ENCODE data around the gene ELMO1.
A peak's percentile ranks its signal among the peaks of the same experiment; 100 is the strongest.

Gene ELMO1

DNA sequence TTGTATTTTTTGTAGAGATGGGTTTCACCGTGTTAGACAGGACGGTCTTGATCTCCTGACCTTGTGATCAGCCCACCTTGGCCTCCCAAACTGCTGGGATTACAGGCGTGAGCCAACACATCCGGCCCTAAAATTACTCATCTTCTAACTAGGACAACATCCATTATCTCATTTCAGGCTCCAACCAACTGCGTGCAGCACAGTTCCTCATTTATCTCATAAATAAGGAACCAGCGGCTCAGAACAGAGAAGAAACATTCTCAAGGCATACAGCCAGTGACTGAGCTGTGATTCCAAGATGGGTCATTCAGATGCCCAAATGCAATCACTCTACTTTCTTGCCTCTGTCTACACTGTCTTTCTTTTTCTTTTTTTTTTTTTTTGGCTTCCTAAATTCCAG, 356.1 kb downstream of the ELMO1 start:
- TF ChIP-seq, protein P1, sequence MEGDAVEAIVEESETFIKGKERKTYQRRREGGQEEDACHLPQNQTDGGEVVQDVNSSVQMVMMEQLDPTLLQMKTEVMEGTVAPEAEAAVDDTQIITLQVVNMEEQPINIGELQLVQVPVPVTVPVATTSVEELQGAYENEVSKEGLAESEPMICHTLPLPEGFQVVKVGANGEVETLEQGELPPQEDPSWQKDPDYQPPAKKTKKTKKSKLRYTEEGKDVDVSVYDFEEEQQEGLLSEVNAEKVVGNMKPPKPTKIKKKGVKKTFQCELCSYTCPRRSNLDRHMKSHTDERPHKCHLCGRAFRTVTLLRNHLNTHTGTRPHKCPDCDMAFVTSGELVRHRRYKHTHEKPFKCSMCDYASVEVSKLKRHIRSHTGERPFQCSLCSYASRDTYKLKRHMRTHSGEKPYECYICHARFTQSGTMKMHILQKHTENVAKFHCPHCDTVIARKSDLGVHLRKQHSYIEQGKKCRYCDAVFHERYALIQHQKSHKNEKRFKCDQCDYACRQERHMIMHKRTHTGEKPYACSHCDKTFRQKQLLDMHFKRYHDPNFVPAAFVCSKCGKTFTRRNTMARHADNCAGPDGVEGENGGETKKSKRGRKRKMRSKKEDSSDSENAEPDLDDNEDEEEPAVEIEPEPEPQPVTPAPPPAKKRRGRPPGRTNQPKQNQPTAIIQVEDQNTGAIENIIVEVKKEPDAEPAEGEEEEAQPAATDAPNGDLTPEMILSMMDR (IDR thresholded peaks at IDR 0.05; ENCODE audit: borderline replicate concordance, extremely low read depth, low read length, poor library complexity, severe bottlenecking), result no peak
- no peak for TF ChIP-seq EZH2 (IDR thresholded peaks at IDR 0.05; ENCODE audit: borderline replicate concordance, low read depth, low read length, severe bottlenecking)
- no peaks in the 10 kb centered on the region for H3K9me3 ChIP-seq (ENCODE audit: insufficient read depth, low read length, severe bottlenecking)
- no peak overlapping the region for H2AFZ ChIP-seq (ENCODE audit: low read depth, low read length)
- no peaks in the 10 kb centered on the region for H3K4me1 ChIP-seq (ENCODE audit: insufficient read depth, low read length)
- H3K27me3 ChIP-seq (ENCODE audit: insufficient read depth, low read length, poor library complexity), result no peaks in the 10 kb centered on the region
- no peaks in the 10 kb centered on the region for H4K20me1 ChIP-seq (ENCODE audit: insufficient read depth, low read length)
- no peak overlapping the region for H3K9ac ChIP-seq (ENCODE audit: low read depth, low read length)
- H3K79me2 ChIP-seq (ENCODE audit: insufficient read depth, low read length), result no peaks in the 10 kb centered on the region
- DNase-seq (no peak), ATAC-seq (ENCODE audit: insufficient read depth, low read depth) (no peak)
- H3K4me2 ChIP-seq (ENCODE audit: insufficient read depth, low read length), result no peak overlapping the region
- H3K27ac ChIP-seq (ENCODE audit: low read length), result no peak overlapping the region
- peaks cover 25% of the 10 kb centered on the region for H3K36me3 ChIP-seq (ENCODE audit: insufficient read depth, low read length)
- H3K4me3 ChIP-seq (ENCODE audit: low read depth in 1 of 2, low read length in 2 of 2), result no peak overlapping the region

DNA sequence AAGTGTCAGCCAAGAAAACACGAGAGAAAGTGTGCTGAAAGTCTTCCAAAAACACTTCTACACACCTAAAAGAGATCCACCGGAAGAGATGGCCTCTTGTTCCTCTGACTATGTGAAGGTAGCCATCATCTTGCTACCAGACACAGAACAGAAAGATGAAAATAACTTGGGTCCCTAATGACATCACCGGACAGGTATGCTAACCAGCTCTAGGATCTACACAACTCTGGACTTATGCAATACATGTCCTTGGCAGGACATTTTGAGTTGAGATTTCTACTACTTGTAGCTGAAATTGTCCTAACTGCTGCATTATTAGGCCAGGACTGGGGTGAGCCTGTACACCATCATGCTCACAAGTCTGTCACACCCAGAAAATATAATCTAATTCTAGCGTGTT, 358.7 kb downstream of the ELMO1 start:
- no peaks in the 10 kb centered on the region for H3K9me3 ChIP-seq (ENCODE audit: insufficient read depth, low read length, severe bottlenecking)
- no peak overlapping the region for H2AFZ ChIP-seq (ENCODE audit: low read depth, low read length)
- no peaks in the 10 kb centered on the region for H3K27me3 ChIP-seq (ENCODE audit: insufficient read depth, low read length, poor library complexity)
- no peaks in the 10 kb centered on the region for H3K4me1 ChIP-seq (ENCODE audit: insufficient read depth, low read length)
- no peak overlapping the region for H3K4me2 ChIP-seq (ENCODE audit: insufficient read depth, low read length)
- no peak overlapping the region for H3K4me3 ChIP-seq (ENCODE audit: low read depth in 1 of 2, low read length in 2 of 2)
- TF ChIP-seq EZH2 (IDR thresholded peaks at IDR 0.05; ENCODE audit: borderline replicate concordance, low read depth, low read length, severe bottlenecking), result no peak
- TF ChIP-seq, protein P1 (IDR thresholded peaks at IDR 0.05; ENCODE audit: borderline replicate concordance, extremely low read depth, low read length, poor library complexity, severe bottlenecking), result no peak
- peaks cover 11% of the 10 kb centered on the region for H3K36me3 ChIP-seq (ENCODE audit: insufficient read depth, low read length)
- H3K9ac ChIP-seq (ENCODE audit: low read depth, low read length), result no peak overlapping the region
- H3K27ac ChIP-seq (ENCODE audit: low read length), result no peak overlapping the region
- H4K20me1 ChIP-seq (ENCODE audit: insufficient read depth, low read length), result no peaks in the 10 kb centered on the region
- DNase-seq (no peak), ATAC-seq (ENCODE audit: insufficient read depth, low read depth) (no peak)
- H3K79me2 ChIP-seq (ENCODE audit: insufficient read depth, low read length), result no peaks in the 10 kb centered on the region

DNA sequence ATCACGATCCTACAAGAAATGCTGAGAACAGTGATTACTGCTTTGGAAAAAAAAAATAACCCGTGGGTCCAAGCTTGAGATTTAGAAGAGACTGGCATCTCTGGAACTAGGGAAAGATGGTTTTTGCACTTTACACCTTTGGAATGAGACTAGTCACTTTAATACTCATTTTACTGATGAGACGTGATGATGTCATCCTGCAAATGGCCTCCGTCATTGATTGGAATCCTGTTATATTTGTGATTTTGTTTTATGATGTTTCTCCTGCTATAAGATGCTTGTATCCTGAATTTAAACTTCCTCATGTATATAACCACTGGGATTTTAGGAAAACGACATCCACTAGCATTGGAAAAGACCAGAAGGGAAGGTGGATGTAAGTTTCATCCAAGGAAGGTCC, 363.1 kb downstream of the ELMO1 start:
- Histone ChIP-seq H3K9me3 (ENCODE audit: insufficient read depth, low read length, severe bottlenecking) (no peaks in the 10 kb centered on the region), H3K9ac (ENCODE audit: low read depth, low read length) (no peak overlapping the region), H4K20me1 (ENCODE audit: insufficient read depth, low read length) (no peaks in the 10 kb centered on the region), H3K27ac (ENCODE audit: low read length) (no peak overlapping the region), H2AFZ (ENCODE audit: low read depth, low read length) (no peak overlapping the region), H3K36me3 (ENCODE audit: insufficient read depth, low read length) (0 out of 2 replicates have a peak, but pooled peaks cover 3% of the 10 kb centered on the region), H3K4me2 (ENCODE audit: insufficient read depth, low read length) (no peak overlapping the region), H3K4me1 (ENCODE audit: insufficient read depth, low read length) (no peaks in the 10 kb centered on the region), H3K79me2 (ENCODE audit: insufficient read depth, low read length) (no peaks in the 10 kb centered on the region), H3K4me3 (ENCODE audit: low read depth in 1 of 2, low read length in 2 of 2) (no peak overlapping the region), H3K27me3 (ENCODE audit: insufficient read depth, low read length, poor library complexity) (no peaks in the 10 kb centered on the region)
- ATAC-seq (ENCODE audit: insufficient read depth, low read depth), result no peak
- DNase-seq, result no peak
- no peak for TF ChIP-seq EZH2 (IDR thresholded peaks at IDR 0.05; ENCODE audit: borderline replicate concordance, low read depth, low read length, severe bottlenecking)
- TF ChIP-seq, protein P1 (IDR thresholded peaks at IDR 0.05; ENCODE audit: borderline replicate concordance, extremely low read depth, low read length, poor library complexity, severe bottlenecking), result no peak

DNA sequence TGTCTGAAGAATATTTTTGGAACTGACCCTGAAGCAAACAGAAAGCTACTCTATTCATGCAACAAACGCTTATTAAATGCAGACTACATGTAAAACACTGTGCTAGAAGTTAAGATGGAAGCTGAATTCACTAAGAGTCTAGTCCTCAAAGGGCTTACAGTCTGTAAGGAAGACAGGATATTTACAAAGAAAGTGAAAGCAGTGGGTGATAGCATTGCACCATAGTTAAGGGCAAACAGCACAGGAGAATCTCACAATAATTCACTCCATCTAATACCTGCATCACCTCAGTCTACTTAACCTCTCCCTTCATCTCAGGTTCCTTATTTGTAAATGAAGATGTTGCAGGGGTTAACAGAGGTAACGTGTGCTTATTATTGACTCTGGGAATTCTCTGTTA, 364.4 kb downstream of the ELMO1 start:
- H3K9me3 ChIP-seq (ENCODE audit: insufficient read depth, low read length, severe bottlenecking), result no peaks in the 10 kb centered on the region
- no peaks in the 10 kb centered on the region for H3K4me1 ChIP-seq (ENCODE audit: insufficient read depth, low read length)
- no peak for TF ChIP-seq EZH2 (IDR thresholded peaks at IDR 0.05; ENCODE audit: borderline replicate concordance, low read depth, low read length, severe bottlenecking)
- TF ChIP-seq, protein P1 (IDR thresholded peaks at IDR 0.05; ENCODE audit: borderline replicate concordance, extremely low read depth, low read length, poor library complexity, severe bottlenecking), result no peak
- no peak overlapping the region for H3K4me2 ChIP-seq (ENCODE audit: insufficient read depth, low read length)
- no peaks in the 10 kb centered on the region for H3K27me3 ChIP-seq (ENCODE audit: insufficient read depth, low read length, poor library complexity)
- no peak overlapping the region for H2AFZ ChIP-seq (ENCODE audit: low read depth, low read length)
- H3K79me2 ChIP-seq (ENCODE audit: insufficient read depth, low read length), result no peaks in the 10 kb centered on the region
- no peaks in the 10 kb centered on the region for H4K20me1 ChIP-seq (ENCODE audit: insufficient read depth, low read length)
- no peak overlapping the region for H3K4me3 ChIP-seq (ENCODE audit: low read depth in 1 of 2, low read length in 2 of 2)
- H3K27ac ChIP-seq (ENCODE audit: low read length), result no peak overlapping the region
- DNase-seq (no peak), ATAC-seq (ENCODE audit: insufficient read depth, low read depth) (peak; percentile 58; the same call in 2 of the 3 replicates)
- no peak overlapping the region for H3K9ac ChIP-seq (ENCODE audit: low read depth, low read length)
- H3K36me3 ChIP-seq (ENCODE audit: insufficient read depth, low read length), result 0 out of 2 replicates have a peak, but pooled peaks cover 4% of the 10 kb centered on the region

Data from DND-41 (cell line).